H9 (cell line): ENCODE measurements around the gene THEMIS. TPM values are rescaled to one million over a fixed set of nuclear protein-coding genes. Genes with fewer than 3 reads are reported as not detected.

ENCODE experiments used
- DNase-seq: peaks from one replicate; pipeline ENCODE4 v3.0.0-alpha.2; 2017
- H2AFZ ChIP-seq: one replicate; pipeline ENCODE4 v1.6.1; 2013; ENCODE audit warnings: mild to moderate bottlenecking, low read length, control low read depth, moderate library complexity
- H2AK5ac ChIP-seq: 2 replicates; pipeline ENCODE4 v1.6.1; 2013; ENCODE audit warnings: low read length, control low read depth, mixed read lengths; ENCODE audit not compliant: insufficient read length
- H2BK120ac ChIP-seq: one replicate; pipeline ENCODE4 v1.6.1; 2013; ENCODE audit warnings: low read depth, mild to moderate bottlenecking, low read length, control low read depth, inconsistent platforms; ENCODE audit not compliant: poor library complexity, severe bottlenecking
- H2BK12ac ChIP-seq: 2 replicates; pipeline ENCODE4 v1.6.1; 2013; ENCODE audit warnings: low read length, control low read depth, mixed read lengths, low read depth; ENCODE audit not compliant: insufficient read length
- H2BK15ac ChIP-seq: 2 replicates; pipeline ENCODE4 v1.6.1; 2013; ENCODE audit warnings: low read depth, low read length, control low read depth
- H2BK20ac ChIP-seq: one replicate; pipeline ENCODE4 v1.6.1; 2013; ENCODE audit warnings: low read depth, mild to moderate bottlenecking, low read length, control low read depth, inconsistent platforms; ENCODE audit not compliant: poor library complexity, severe bottlenecking
- H2BK5ac ChIP-seq: 2 replicates; pipeline ENCODE4 v1.6.1; 2013; ENCODE audit warnings: low read length, control low read depth, mixed read lengths; ENCODE audit not compliant: insufficient read length
- H3K14ac ChIP-seq: 2 replicates; pipeline ENCODE4 v1.6.1; 2013; ENCODE audit warnings: low read length, control low read depth; ENCODE audit not compliant: insufficient read depth
- H3K18ac ChIP-seq: 2 replicates; pipeline ENCODE4 v1.6.1; 2013; ENCODE audit warnings: low read depth, mild to moderate bottlenecking, mixed read lengths, low read length, control low read depth; ENCODE audit not compliant: insufficient read length
- H3K23ac ChIP-seq: 2 replicates; pipeline ENCODE4 v1.6.1; 2013; ENCODE audit warnings: low read length, control low read depth, mixed read lengths, low read depth; ENCODE audit not compliant: insufficient read length
- H3K23me2 ChIP-seq: 2 replicates; pipeline ENCODE4 v1.6.1; 2013; ENCODE audit warnings: low read depth, mild to moderate bottlenecking, mixed read lengths, low read length, control low read depth; ENCODE audit not compliant: insufficient read length, poor library complexity, severe bottlenecking
- H3K27ac ChIP-seq: 2 replicates; pipeline ENCODE4 v1.5.1; 2013; ENCODE audit warnings: low read length, control low read depth, mixed read lengths, low read depth; ENCODE audit not compliant: insufficient read length
- H3K27me3 ChIP-seq: 2 replicates; pipeline ENCODE4 v1.6.1; 2013; ENCODE audit warnings: low read length, control low read depth, inconsistent platforms; ENCODE audit not compliant: insufficient read depth
- H3K4ac ChIP-seq: 2 replicates; pipeline ENCODE4 v1.6.1; 2013; ENCODE audit warnings: low read depth, mild to moderate bottlenecking, control low read depth, inconsistent platforms, low read length, moderate library complexity
- H3K4me1 ChIP-seq: 2 replicates; pipeline ENCODE4 v1.6.1; 2013; ENCODE audit warnings: low read length, control low read depth, inconsistent platforms; ENCODE audit not compliant: insufficient read depth
- H3K4me2 ChIP-seq: 2 replicates; pipeline ENCODE4 v1.6.1; 2013; ENCODE audit warnings: low read length, control low read depth, mixed read lengths; ENCODE audit not compliant: insufficient read length, insufficient read depth
- H3K56ac ChIP-seq: 2 replicates; pipeline ENCODE4 v1.6.1; 2013; ENCODE audit warnings: low read depth, mild to moderate bottlenecking, mixed read lengths, low read length, control low read depth; ENCODE audit not compliant: insufficient read length
- H3K79me1 ChIP-seq: 2 replicates; pipeline ENCODE4 v1.6.1; 2013; ENCODE audit warnings: low read depth, mild to moderate bottlenecking, moderate library complexity, low read length, control low read depth, inconsistent platforms; ENCODE audit not compliant: insufficient read depth, poor library complexity, severe bottlenecking
- H3K79me2 ChIP-seq: 2 replicates; pipeline ENCODE4 v1.6.1; 2013; ENCODE audit warnings: low read length, control low read depth, inconsistent platforms; ENCODE audit not compliant: insufficient read depth
- H3K9ac ChIP-seq: 2 replicates; pipeline ENCODE4 v1.6.1; 2013; ENCODE audit warnings: low read length, control low read depth, mixed read lengths; ENCODE audit not compliant: insufficient read length; ENCODE audit errors: extremely low read depth
- H3K9me3 ChIP-seq: one replicate; pipeline ENCODE4 v1.6.1; 2013; ENCODE audit warnings: low read depth, low read length, inconsistent platforms; ENCODE audit not compliant: control insufficient read depth
- H3T11ph ChIP-seq: one replicate; pipeline ENCODE4 v1.6.1; 2013; ENCODE audit warnings: mild to moderate bottlenecking, low read length, control low read depth, inconsistent platforms
- H4K20me1 ChIP-seq: one replicate; pipeline ENCODE4 v1.6.1; 2013; ENCODE audit not compliant: control insufficient read depth, insufficient read length, insufficient read depth
- H4K5ac ChIP-seq: 2 replicates; pipeline ENCODE4 v1.6.1; 2013; ENCODE audit warnings: low read depth, mild to moderate bottlenecking, mixed read lengths, low read length, control low read depth; ENCODE audit not compliant: insufficient read length
- H4K8ac ChIP-seq: replicated peaks from 2 replicates; pipeline ENCODE4 v1.6.1; 2013; ENCODE audit warnings: low read length, control low read depth, mixed read lengths, low read depth; ENCODE audit not compliant: insufficient read length
- H4K91ac ChIP-seq: 2 replicates; pipeline ENCODE4 v1.6.1; 2013; ENCODE audit warnings: low read depth, mild to moderate bottlenecking, moderate library complexity, mixed read lengths, low read length, control low read depth; ENCODE audit not compliant: insufficient read length
- H3K27ac Mint-ChIP-seq, 3 experiments: 2 replicates in 2 of 3; 3 replicates in 1 of 3; pipeline ENCODE4 v1.8.0; 2020 to 2021; ENCODE audit warnings: mixed read lengths in 3 of 3, mild to moderate bottlenecking in 1 of 3, moderate library complexity in 1 of 3
- H3K27me3 Mint-ChIP-seq: 2 replicates; pipeline ENCODE4 v1.8.0; 2021; ENCODE audit warnings: low read depth, mild to moderate bottlenecking, moderate library complexity, mixed read lengths
- H3K36me3 Mint-ChIP-seq, 3 experiments: 2 replicates in 2 of 3; 3 replicates in 1 of 3; pipeline ENCODE4 v1.8.0; 2020 to 2021; ENCODE audit warnings: low read depth in 3 of 3, mixed read lengths in 3 of 3; ENCODE audit not compliant: insufficient read depth in 1 of 3
- H3K4me1 Mint-ChIP-seq, 2 experiments: 2 replicates each; pipeline ENCODE4 v1.8.0; 2020; ENCODE audit warnings: mixed read lengths in 2 of 2
- H3K4me3 Mint-ChIP-seq, 2 experiments: 2 replicates in 1 of 2; 3 replicates in 1 of 2; pipeline ENCODE4 v1.8.0; 2020 to 2021; ENCODE audit warnings: mild to moderate bottlenecking in 2 of 2, mixed read lengths in 2 of 2, moderate library complexity in 1 of 2
- H3K9me3 Mint-ChIP-seq, 2 experiments: 2 replicates in 1 of 2; 3 replicates in 1 of 2; pipeline ENCODE4 v1.8.0; 2020; ENCODE audit warnings: mild to moderate bottlenecking in 2 of 2, mixed read lengths in 2 of 2, moderate library complexity in 1 of 2
- WGBS: extraction: QIAGEN DNeasy Blood & Tissue Kit; methylation state at CpG from one replicate; pipeline ENCODE4 v1.1.7; 2013; ENCODE audit warnings: missing lambda C conversion rate, low lambda C conversion rate, mixed read lengths; ENCODE audit not compliant: insufficient read length; ENCODE audit errors: extremely low coverage; 5-methylcytosine and 5-hydroxymethylcytosine counted together
- total RNA-seq: library from RNA; stranded (reverse); gene quantifications from 2 replicates; pipeline ENCODE4 v1.2.1, GENCODE V29; 2021
- TF ChIP-seq, protein P1 (sequence below): fragments of 200-600 bp; sonication (generic); conservative IDR thresholded peaks from 3 replicates; pipeline ENCODE4 v1.8.0; 2021; ENCODE audit warnings: antibody characterized with exemption, mild to moderate bottlenecking

The THEMIS gene
- total RNA-seq, 1 experiment from 2014 or later: not detected

DNA sequence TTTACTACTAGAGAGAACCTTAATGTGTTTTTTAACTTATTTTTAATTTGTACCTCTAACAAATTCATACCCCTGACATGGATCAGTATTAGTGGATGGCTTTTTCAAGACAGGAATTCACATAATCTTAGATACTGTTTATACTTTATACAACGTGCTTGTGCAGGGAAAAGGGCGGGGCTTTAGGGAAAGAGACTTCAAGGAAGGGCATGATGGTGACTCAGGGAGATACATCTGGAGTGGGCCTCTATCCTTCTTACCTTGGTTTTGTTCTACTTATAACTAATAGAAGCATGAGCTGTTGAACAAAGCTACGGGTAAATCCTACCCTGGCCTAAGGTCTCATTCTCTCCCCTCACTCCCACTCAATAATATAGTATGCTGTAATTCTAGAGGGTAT, 163.1 kb downstream of the THEMIS start:
- WGBS: no CpG with 5 or more reads among the region's 3 CpGs
- no peak overlapping the region for H2BK120ac ChIP-seq

More for the DNA sequence above, 163.1 kb downstream of the THEMIS start:
- no peaks in the 10 kb centered on the region for H3K4me1 ChIP-seq
- no peak overlapping the region for H3K9ac ChIP-seq
- H4K91ac ChIP-seq: no peak overlapping the region
- H3K79me1 ChIP-seq: no peaks in the 10 kb centered on the region
- H3K4ac ChIP-seq: no peak overlapping the region
- H2AFZ ChIP-seq: no peak overlapping the region
- no peak overlapping the region for H2BK20ac ChIP-seq
- no peak overlapping the region for H3T11ph ChIP-seq
- no peak overlapping the region for H2BK5ac ChIP-seq
- H4K8ac ChIP-seq: no peak overlapping the region
- no peaks in the 10 kb centered on the region for H3K9me3 ChIP-seq
- H3K27ac Mint-ChIP-seq: 0 out of 7 replicates have a peak overlapping the region, but pooled peaks of 1 of the 3 experiments have one; percentile 29
- no peak overlapping the region for H2BK12ac ChIP-seq
- H3K27me3 ChIP-seq: no peaks in the 10 kb centered on the region
- no peak for DNase-seq
- no peaks in the 10 kb centered on the region for H3K27me3 Mint-ChIP-seq
- no peaks in the 10 kb centered on the region for H3K9me3 Mint-ChIP-seq
- no peak overlapping the region for H4K5ac ChIP-seq
- peaks cover 3 to 4% of the 10 kb centered on the region in 2 experiments; a peak in 2 of 4 replicates for H3K4me1 Mint-ChIP-seq
- H3K79me2 ChIP-seq: no peaks in the 10 kb centered on the region
- H4K20me1 ChIP-seq: no peaks in the 10 kb centered on the region
- no peak overlapping the region for H3K4me3 Mint-ChIP-seq
- H3K14ac ChIP-seq: no peak overlapping the region
- TF ChIP-seq, protein P1, sequence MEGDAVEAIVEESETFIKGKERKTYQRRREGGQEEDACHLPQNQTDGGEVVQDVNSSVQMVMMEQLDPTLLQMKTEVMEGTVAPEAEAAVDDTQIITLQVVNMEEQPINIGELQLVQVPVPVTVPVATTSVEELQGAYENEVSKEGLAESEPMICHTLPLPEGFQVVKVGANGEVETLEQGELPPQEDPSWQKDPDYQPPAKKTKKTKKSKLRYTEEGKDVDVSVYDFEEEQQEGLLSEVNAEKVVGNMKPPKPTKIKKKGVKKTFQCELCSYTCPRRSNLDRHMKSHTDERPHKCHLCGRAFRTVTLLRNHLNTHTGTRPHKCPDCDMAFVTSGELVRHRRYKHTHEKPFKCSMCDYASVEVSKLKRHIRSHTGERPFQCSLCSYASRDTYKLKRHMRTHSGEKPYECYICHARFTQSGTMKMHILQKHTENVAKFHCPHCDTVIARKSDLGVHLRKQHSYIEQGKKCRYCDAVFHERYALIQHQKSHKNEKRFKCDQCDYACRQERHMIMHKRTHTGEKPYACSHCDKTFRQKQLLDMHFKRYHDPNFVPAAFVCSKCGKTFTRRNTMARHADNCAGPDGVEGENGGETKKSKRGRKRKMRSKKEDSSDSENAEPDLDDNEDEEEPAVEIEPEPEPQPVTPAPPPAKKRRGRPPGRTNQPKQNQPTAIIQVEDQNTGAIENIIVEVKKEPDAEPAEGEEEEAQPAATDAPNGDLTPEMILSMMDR: no peak
- no peak overlapping the region for H3K4me2 ChIP-seq
- no peak overlapping the region for H3K56ac ChIP-seq
- H3K18ac ChIP-seq: no peak overlapping the region
- no peaks in the 10 kb centered on the region for H3K36me3 Mint-ChIP-seq
- no peak overlapping the region for H2BK15ac ChIP-seq
- H3K23ac ChIP-seq: no peak overlapping the region
- H2AK5ac ChIP-seq: no peak overlapping the region
- no peaks in the 10 kb centered on the region for H3K23me2 ChIP-seq
- H3K27ac ChIP-seq: no peak overlapping the region
